HG02642 (cell line): ENCODE results near the gene CYB5A.

Experiments
- ATAC-seq: cut with Tn5 transposase; IDR thresholded peaks from one replicate; pipeline ENCODE4 v1.9.1; 2021; ENCODE audit warnings: mild to moderate bottlenecking; ENCODE audit not compliant: unreplicated experiment, poor library complexity

Gene CYB5A

DNA sequence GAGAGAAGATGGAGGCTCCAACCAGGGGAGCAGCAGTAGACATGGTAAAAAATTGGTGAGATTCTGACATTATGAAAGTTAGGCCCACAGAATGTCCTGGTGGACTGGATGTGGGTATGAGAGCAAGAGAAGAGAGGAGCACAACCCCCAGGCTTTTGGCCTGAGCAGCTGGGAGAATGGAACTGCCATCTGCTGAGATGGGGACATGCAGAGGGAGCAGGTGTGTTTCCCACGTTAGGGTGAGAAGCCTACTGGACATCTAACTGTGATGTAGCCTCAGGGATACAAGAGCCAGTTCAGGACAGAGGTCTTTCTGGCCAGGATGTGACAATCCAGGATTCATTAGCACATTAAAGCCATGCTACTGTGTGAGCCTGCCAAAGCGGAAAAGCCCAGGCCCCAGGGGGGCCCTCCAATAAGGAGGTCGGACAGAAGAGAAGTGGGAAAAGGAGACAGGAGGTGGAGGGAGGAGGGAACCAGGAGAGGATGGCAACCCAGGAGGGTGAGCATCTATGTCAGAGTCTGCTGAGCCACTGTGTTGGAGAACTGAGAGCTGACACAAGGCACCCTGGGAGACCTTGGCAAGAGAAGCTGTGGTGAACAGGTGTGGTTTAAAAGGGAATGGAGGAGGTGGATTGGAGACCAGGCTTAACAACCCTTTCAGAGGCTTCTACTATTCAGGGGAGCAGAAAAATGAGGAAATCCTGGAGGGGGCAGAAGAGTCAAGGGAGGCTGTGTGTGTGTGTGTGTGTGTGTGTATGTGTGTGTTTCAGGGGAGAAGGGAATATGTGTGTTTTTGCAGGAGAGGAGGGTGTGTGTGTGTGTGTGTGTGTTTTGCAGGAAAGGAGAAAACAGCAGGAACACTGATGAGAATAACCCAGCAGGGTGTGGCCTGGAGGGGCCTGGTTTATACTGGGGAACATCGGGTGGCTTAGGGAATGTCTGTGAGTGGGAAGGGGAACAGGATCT lies 10.5 kb downstream of the CYB5A start:
- no peak for ATAC-seq

DNA sequence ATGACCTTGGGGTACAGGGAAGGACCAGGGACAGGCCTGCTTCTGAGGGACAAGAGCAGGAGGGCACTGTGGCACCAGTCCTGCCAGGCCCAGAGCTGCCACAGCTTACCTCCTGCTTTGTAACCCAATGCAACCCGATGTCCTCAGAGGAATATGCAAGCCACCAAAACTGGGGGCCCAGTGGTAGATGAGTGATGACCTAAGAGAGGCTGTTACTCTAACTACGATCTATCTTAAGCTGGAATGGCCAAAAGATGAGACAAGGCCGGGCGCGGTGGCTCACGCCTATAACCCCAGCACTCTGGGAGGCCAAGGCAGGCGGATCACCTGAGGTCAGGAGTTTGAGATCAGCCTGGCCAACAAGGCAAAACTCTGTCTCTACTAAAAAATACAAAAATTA lies 12.8 kb downstream of the CYB5A start:
- ATAC-seq: no peak

DNA sequence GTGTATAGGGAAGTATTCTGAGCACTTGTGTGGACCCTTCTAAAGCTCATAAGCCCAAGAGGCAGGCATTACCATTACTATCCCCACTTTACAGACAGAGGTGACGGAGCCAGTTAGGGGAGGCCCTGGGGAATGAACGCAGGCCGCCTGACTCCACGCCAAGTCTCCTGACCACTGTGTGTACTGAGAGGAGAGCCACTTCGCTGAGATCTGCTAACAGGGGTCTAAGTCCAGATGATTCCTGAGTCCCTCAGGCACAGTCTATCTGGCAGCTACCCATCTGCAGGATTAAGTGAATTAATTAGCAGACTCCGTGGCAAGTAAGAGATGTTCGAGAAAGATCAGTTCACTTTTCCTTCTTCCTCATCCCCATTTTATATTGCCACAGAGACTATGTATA lies 13.7 kb downstream of the CYB5A start:
- ATAC-seq: no peak

GRCh38 chr18:74277296-74277695 lies 14.5 kb downstream of the CYB5A start:
- ATAC-seq: no peak

DNA sequence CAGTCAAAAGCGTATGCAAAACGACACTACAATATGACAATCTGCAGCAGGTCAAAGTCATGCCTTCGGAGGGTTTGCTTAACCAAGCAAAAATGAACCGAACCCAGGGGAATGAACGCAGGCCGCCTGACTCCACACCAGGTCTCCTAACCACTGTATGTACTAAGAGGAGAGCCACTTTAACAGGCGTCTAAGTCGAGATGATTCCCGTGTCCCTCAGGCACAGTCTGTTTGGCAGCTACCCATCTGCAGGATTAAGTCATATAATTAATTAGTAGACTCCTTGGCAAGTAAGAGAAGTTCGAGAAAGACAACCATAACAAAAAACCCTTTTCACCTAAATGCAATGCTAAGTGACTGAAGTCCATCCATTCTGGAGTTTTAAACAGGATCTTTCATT lies 15.2 kb downstream of the CYB5A start:
- ATAC-seq: no peak

GRCh38 chr18:74275736-74276135 lies 16.0 kb downstream of the CYB5A start:
- ATAC-seq: no peak

GRCh38 chr18:74274700-74275099 lies 17.1 kb downstream of the CYB5A start:
- no peak for ATAC-seq

GRCh38 chr18:74273394-74273793 lies 18.4 kb downstream of the CYB5A start:
- no peak for ATAC-seq

DNA sequence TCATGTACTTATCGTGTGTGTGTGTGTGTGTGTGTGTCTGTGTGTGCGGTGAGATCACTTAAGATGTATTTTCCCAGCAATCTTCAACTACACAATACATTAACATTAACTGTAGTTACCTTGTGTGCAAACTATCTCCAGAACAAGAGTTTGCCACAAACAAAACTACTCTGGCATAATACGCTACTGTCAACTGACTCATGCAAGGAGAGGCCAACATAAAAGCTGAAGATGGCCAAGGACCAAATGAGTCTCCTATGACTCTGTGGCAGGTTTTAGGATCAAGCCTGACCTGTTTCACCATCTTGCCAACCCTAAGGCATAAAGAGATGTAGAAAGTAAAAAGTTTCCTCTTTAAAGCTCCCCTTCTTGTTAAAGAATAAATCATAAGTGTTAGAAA lies 20.1 kb downstream of the CYB5A start:
- ATAC-seq: no peak

- ATAC-seq: no peak
Observed at GRCh38 chr18:74268933-74269620, 22.7 kb downstream of the CYB5A start.

DNA sequence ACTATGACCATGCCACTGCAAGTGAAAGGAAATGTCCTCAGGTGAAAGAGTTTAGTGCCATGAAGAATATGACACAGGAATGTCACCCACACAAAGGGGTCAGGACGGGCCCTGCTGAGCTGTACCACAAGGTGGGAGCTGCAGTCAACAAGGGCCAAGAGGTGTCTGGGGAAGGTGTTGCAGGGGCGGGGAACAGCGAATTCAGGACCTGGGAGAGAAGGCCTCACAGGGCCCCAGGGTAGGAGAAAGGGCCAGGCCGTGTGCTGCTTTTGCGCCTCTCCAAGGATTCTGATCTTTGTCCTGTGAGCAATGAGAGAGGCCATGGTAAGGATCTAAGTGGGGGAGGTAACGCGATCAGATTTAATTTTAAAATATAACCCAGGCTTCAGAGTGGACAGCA lies 23.6 kb downstream of the CYB5A start:
- ATAC-seq: no peak

DNA sequence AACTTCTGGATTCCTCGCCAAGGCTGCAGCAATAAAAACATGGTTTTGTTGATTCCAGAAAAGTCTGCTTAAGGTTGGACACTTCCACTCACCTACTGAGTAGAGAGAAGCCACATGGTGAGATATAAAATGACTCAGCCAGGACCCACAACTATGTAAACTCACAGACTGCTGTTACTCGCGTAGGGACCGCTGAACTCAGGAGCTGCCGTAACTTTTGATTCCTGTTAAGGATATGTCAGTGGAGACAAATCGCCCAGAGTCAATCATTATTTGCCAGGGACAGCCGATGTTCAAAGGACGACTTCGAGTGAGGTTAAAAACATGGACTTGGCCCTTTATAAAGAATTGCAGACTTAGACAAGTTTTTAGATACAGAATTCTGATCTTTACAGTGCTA lies 25.6 kb downstream of the CYB5A start:
- no peak for ATAC-seq

DNA sequence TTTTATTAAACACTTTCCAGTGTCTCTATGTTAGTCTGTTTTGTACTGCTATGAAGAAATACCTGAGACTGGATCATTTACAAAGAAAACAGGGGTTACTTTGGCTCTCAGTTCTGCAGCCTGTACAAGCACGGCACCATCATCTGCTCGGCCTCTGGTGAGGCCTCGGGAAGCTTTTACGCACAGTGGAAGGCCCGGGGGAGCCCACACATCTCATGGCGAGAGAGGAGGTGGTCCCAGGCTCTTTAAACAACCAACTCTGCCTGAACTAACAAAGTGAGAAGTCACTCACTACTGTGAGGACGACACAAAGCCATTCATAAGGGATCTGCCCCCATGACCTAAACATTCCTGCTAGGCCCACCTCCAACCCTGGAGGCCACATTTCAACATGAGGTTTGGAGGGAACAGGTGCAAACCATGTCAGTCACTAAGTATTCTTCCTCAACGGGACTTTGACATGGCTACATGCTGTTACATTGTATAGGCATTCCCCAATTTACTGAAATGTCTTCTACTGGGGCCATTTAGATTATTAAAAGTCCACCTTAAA lies 26.1 kb downstream of the CYB5A start:
- no peak for ATAC-seq

DNA sequence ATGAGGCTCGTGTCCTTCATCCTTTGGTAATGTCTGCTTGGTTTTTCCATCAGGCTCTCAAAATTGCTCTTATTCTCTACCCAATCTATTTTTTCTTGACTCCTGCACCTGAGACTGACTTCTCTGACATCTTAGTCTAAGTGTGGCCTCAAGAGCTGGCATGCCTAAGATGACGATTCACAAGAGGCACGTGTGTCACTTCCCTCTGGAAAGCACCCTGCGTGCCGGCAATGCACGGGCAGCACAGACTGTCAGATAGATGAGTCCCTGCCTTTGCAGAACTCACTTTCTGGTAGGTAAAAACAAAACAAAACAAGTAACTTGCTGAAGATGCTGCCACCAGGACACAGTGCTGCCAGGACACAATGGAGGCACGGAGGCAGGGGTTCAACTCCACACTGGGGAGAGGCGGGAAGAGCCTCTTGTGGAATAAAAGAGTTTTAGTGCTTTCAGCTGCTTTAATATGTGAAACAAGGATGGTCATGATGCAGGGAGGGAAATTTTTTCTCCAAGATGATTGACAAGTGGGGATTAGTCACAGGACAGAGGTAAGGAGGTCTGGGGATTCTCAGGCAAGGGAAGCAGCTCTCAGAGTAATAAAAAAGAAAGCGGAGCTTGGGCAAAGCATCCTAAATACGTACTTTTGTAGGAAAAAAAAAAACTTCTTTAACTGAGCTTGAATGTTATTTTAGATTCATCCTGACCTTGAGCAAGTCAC lies 27.3 kb downstream of the CYB5A start:
- ATAC-seq: peak; percentile 99

DNA sequence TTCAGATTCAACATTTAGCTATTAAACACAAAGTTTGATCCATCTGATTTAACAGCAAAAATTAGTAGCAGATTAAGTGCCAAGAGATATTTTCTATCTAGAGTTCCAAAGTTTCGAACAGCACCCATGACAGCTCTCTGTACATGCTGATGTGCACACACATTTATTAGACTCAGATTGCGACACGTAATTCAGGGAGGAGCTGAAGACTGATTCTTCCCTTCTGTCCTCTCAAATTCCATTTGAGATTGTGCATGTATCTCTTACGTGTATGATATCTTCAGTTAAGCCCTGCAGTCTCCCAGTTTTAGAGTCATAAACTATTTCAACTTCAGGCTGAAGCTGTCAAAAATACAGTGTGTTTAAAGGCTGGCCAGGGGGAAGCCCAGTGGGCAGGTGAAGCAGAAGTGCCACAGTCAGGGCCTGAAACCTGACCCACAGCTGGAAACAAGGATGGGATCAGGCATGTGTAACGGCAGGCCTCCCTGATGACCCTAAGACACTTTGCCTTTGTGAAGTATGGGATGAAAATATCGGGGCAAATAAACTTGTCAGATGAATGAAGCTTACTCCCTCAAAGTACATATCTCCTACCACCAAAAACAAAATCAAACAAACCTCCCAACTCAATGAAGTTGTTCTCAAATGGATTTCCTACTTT lies 30.6 kb downstream of the CYB5A start:
- ATAC-seq: no peak

GRCh38 chr18:74259347-74259746 lies 32.4 kb downstream of the CYB5A start:
- ATAC-seq: no peak

DNA sequence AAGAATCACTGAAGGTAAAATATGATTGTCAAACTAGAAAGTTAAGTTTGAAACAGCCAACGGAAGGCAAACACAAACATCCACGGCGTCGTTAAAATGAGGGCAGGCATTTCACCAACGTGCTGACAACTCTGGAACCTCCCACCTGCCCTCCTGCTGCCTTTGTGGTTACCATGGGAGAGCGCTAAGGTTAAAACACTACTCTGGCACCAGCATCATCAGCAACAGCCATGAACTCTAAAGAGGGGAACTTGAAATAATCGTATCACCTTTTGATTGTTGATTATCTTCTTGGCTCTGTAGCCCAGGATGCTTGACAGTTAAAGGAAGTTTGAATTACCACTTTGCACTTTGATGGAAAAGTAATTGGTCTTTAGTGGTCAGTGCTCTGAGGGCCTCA lies 34.7 kb downstream of the CYB5A start:
- no peak for ATAC-seq

DNA sequence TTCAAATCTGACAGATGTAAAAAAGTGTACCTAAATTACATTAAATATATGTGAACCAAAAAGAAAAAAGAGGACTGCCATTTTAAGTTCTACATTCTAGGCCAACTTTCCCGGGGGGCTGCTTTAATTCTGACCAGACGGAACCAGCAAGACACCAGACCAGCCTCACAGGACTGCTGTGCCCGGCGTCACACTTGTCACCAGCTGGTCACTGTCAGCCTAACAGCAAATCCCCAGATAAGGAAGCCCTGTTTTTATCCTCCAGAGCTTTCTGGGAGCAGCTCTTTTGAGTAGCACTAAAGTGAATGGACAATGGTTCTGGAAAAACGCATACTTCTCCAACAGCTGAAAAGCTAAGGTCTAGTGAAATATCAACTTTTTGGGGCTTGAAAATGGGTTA lies 35.6 kb downstream of the CYB5A start:
- no peak for ATAC-seq

DNA sequence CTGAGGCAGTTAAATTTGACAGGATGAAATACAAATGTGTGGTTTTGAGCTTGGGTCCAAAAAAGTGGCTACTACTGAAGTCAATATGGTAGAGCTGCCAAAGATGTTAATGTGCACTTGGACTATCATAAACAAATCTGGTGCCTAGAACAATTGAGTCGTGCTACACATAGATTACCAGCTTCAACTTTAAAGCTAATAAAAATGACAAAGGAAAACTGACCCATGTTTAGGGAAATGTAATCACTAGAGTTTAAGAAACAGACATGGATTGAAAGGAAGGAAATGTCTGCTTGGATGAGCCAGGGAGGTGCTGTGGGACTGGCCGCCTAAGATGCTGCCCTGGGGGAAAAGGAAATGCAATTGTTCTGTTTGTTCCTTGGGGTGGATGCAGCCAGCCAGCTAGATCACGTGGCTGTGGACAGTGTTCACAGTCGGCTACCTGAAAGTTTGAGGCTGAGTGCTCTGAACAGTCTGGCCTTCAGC lies 36.6 kb downstream of the CYB5A start:
- no peak for ATAC-seq

- ATAC-seq: no peak
Observed at GRCh38 chr18:74252039-74252395, 39.7 kb downstream of the CYB5A start.
